NCI-H226 (cell line): ENCODE measurements around the gene TMEM151B.

Experiments
- DNase-seq: peaks from one replicate; pipeline ENCODE4 v3.0.0-alpha.2; 2015

Gene TMEM151B

DNA sequence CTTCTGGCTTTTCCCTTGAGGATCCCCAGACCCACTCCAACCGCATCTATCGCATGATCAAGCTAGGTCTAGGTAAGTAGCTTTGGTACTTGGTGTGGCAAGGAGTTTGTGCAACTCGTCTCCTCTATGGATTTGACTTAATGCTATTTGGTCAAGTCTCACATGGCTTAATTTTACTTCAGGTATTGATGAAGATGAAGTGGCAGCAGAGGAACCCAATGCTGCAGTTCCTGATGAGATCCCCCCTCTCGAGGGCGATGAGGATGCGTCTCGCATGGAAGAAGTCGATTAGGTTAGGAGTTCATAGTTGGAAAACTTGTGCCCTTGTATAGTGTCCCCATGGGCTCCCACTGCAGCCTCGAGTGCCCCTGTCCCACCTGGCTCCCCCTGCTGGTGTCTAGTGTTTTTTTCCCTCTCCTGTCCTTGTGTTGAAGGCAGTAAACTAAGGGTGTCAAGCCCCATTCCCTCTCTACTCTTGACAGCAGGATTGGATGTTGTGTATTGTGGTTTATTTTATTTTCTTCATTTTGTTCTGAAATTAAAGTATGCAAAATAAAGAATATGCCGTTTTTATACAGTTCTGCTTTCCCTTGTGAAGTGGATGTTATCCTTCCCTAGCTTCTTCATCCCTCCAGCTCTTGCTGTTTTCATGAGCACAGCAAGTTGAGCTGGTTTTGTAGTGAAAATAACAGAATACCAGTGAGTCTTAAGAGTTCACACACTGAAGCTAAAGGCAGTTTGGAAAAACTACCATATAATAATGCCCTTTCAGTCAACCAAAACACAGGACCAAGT is 16.7 kb upstream of the TMEM151B start:
- no peak for DNase-seq

DNA sequence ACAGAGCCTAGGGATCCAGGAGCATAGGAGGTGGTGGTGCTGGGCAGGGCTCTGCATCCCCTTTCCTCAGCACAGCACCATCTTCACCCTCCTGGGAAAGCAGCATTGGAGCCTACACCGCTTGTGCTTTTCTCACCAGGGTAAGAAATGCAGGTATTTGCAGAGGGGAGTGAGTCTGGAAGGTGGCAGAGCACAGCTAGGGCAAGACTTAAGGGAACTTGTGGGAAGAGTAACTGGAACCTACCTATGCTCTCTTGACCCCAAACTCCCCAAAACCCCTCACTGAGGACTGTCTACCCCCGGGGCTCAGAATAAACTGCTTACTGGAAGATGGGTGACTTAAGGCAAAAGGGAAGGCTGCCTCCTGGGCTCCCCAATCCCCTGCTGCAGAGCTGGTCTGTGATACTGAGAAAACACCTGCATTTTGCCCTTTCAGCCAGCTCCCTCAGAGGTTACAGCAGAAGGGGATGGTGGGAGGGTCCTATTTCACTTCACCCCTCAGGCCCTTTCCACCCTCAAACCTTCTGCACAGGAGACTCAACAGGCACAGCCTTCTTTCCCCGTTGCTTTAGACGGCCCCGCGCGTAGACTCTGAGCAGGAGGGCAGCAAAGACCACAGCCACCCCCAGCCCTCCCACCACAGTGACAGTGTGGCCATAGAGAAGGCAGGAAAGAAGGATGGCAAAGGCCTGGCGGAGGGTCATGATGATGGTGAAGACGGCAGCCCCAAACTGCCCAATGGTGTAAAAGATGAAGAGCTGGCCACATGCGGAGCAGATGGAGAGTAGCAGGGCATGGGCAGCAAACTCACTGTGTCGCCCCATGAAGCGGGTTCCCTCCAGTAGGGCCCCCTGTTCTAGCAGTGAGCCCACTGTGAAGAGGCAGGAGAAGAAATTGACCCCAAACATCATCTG is 15.8 kb upstream of the TMEM151B start:
- no peak for DNase-seq

DNA sequence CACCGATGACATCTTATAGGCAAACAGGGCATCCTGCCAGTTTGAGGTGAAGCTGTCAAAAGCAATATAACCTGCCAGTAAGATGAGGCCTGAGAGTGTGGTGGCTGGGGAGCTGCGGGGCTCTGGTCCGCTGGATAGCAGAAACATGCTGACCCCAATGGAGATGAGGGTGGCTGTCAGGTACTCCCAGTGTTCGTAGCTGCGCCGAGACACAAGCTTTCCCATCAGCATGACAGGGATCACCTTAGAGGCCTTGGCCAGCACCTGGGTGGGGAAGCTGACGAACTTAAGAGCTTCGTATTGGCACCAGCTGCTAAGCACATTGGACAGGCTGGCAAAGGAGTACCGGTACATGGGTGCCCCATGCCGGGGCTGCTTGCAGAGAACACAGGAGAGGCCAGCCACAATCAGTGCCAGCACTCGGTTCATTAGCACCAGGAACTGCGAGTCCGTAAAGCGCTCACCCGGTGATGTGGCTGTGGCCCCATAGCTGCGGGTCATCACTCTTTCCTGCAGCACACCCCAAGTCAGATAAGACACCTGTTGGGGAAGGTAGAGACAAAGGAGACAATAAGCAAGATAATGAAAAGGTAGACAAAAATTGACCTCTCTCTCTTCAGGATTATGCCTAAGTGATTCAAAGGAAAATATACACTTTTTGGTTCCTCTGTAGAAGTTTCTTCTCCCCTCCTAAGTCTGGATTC is 15.0 kb upstream of the TMEM151B start:
- no peak for DNase-seq

DNA sequence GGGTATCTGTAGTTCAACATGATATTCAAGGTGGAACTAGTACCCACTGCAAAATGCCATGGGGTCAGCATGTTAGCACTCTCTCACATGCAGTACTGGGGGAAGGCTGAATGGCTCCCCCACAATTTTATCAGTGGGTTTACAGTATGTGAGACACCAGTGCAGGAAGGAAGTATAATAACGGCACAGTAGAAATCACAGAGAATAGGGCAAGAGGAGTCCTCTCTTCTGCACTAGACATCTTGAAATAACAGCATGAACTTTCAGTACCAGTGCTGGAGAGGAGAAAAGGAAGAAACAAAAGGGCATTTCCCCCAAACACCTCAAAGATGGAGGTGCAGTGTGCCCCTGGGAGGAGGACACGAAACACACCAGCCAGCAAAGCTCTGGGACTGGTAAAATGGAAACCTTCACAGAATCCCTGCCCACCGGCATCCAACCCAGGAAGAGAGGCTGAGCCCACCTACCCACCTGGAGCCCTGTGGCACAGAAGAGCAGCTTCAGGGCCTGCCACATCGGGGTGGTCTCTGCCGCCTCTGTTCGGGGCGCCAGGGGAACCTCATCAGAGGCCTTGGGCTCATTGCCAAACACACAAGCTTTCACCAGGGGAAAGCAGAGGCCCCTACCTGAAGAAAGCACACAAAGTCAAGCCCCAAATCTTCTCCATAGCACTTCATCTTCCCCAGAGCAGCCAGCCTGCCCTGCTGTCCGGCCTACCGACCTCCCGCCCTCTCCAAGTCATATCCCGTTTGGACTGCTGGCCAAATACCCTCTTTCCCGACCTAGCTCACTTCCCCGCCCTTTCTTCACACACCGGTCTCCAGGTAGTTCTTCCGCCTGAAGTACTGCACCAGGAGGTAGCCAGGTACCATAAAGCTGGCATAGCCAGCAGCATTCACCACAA is 14.1 kb upstream of the TMEM151B start:
- no peak for DNase-seq

DNA sequence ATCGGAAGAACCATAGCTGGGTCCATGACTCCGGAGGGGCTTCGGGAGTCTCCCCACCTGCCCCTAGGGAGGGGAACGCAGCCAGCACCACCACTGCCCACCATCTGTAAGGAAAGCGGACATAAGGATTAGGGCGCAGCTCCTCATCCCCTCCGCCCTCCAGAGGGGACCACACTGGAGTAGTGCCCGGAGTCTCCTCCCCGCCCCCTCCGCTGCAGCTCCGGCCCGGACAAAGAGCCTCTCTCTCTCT is 13.6 kb upstream of the TMEM151B start:
- DNase-seq = no peak

DNA sequence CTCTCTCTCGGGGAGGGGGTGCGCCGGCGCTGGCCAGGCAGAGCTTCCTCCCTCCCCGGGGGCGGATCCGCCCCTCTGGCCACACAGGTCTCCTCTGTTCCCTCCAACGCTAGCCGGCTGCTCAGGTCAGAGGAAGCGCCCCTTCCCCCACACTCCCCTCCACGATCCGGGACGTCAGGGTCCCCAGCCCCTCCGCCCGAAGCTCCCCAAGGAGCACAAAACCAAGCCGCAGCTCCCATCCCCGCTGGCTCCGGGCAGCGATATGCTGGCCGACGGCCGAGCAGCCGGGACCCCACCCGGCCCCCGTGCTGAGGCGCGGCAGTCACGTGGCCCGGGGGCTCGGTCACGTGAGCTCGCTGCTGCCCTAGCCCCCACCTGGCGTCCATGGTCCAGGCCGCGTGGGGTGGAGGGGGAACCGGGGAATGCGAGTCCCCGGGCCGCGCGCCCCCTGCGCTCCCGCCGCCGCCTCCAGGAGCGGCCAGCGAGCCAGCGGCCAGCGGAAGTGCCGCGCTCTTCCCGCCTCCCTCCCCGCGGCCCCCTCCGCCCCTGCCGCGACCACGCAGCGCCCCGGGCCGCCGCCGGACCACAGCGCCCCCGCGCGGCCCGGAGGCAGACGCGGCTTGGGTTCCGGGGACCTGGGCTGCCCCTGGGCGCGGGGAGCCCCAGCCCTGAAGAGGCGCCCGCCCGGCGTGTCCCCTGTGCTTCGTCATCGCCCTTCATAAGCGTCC is 13.1 kb upstream of the TMEM151B start, which contains the start of gene SLC35B2:
Gene SLC35B2, minus strand, starts transcription at position 504 of the 728 bp plus-strand sequence. Its CDS starts 118 bp downstream, at position 386.
- DNase-seq = peak; percentile 81

DNA sequence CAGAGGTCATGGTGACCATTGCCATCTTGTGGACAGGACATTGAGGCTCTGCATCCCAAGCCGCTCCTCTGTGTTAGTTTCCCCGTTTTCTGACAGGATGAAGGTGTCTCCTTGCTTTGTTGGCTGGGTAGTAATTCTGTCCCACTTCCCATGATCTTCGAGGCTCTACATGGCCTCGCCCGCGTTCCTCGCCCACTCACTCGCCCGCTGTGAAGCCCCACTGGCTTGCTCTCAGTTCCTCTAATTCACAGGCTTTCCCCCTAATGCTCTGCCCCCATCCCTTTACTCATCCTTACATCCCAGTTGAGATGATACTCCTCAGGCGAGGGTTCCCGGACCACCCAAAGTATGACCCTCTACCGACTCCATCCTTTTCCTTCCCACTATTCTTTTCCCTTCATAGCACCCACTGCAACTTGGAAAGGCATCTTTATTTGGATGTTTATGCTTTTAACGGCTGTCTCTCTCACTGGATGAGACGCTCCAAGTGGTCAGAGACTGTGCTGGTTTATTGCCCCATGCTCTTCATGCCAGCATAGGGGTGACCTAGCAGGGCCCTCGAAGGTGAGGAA is 12.4 kb upstream of the TMEM151B start:
- no peak for DNase-seq

DNA sequence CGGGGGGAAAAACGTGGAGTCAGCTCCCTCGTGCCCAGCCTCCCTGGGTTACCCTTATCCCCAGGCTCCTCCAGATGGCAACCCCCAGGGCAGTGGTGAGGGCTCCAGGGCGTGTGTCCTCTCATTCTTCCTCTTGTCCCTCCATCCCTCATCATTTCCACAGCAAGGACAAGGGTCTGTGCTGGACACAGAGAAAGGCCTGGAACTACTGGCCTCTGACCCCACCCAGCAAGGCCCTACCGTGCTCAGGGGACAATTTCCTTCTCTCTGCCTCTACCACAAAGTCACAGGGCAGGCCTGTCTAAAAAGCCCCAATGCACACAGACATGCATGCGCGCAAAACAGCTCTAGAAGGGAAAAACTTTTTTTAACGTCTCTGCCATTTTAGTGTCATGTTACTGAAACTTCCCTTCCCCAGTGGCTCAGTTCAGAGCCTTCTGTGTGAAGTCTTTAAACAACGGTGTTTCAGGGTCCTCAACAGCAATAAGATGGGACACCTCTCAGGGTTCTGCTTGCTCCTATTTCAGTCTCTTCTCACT is 11.9 kb upstream of the TMEM151B start:
- DNase-seq = no peak

DNA sequence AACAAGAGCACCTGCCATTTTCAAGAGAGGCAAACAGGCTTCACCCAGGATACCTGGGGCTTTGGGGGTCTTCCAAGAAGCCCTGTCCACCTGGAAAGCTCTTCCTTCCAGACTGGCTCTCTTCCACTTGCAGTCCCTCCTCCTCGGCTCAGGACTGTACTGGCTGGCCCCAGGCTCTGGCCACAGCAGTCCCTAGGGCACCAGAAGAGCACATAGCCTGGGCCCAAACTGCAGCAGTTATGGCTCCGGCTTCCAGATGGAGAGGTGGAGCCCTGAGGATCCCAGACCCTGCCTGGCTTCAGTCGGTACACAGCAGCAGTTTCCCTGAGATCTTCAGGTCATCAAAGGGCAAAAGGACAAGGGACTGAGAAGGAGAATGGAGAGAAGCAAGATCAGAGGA is 11.3 kb upstream of the TMEM151B start:
- no peak for DNase-seq

DNA sequence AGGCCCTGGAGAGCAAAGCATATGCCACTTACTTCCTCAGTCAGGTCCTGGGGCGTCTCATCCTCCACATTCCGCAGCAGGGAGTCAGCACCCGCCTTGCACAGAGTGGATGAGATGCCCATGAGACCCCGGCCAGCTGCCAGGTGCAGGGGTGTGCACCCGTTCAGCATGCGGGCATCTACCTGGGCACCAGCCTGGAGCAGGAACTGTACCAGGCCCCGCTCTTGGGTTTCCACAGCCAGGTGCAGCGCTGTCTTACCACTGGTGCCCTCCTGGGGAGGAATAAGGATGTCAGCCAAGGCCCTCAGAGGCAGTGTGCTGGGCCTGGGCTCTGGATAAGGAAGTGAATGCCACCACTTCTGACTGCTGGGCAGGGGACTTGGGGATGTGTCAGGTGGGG is 10.2 kb upstream of the TMEM151B start:
- DNase-seq = no peak

DNA sequence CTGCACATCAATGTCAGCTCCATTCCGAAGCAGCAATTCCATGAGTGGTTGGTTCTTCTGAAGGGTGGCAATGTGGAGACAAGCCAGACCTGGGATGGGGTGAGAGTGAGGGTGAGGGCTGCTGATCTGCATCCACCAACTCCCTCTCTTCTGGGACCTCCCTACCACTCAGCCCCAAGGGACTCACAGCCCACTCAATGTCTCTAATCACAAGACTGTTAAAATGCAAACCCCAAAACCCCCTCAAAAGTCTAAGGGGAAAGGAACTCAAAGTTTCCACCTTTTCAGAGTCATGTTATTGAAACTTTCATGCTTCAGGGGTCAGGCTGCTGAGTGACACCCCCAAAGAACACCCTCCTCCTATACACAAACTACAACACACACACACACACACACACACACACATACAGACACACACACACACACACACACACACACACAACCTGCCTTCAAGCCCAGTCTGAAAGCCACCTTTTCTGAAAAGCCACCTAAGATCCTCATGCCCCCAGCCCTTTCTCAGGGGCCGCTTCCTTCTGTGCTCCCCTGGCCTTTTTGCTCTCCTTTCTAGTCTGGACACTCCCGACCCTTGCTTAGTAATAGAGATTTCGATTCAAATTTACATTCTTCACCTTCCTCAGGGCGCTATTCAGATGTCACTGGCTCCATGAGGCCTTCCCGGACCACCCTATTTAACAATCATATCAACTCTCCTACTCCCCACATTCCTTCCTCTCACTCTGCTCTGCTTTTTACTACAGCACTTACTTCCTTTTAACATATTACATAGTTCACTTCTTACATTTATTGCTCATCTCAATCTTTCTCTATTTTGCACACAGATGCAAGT is 9.6 kb upstream of the TMEM151B start:
- DNase-seq = no peak

DNA sequence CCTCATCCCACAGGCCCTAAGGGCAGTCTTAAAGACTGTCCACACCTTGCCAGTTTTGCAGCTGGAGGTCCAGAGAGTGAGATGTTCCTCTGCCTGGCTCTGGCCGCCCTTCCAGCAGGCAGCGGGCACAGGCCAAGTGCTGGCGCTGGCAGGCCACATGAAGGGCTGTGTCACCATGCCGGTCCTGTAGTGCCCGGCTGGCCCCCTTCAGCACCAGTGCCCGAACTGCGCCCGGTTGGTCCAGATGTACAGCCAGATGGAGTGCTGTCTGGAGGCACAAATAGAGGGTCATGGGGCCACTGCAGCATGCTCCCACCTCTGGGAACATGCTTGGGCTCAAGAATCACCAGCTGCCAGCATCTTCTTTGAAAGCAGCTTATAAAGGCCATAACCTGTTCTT is 8.7 kb upstream of the TMEM151B start:
- DNase-seq = no peak

DNA sequence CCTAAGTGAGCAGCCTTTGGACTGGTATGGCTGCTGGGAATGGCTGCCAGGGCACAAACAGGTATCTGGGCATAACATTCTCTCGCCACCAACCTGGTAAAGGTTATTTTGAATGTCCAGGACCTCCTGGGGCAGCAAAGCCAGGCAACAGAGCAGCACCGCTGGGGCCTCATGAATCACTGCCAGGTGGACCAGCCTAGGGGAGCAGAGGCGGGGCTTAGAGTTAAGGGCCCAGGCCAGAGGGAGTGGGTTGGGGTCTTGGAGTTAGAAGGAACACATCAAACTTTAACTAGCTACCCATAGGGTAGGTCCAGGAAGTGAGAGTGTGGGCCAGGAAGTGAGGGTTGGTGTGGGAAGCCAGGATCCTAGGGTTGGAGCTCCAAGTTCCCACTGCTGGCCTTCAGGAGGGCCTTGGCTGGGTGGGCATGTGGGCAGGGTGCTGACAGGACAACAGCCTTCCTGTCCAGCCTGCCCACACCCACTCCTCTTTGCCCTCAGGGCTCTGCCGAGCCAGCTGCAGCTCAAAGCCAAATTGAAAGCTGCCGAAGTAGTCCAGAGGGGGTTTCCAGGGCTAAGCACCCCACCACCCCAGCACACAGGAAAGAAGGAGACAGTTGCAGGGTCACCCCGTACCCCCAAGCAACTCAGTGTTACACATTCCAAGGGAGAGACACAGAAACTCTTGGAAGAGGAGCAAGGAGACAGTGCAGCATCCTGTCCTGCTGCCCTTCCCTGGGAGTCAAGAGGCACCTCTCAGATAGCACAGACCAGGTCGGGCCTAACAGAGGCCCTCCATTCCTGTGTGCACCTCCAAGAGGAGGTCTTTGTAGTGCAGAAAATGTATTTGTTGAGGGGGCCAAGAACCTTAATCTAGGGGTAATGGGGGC is 7.5 kb upstream of the TMEM151B start:
- DNase-seq = no peak

DNA sequence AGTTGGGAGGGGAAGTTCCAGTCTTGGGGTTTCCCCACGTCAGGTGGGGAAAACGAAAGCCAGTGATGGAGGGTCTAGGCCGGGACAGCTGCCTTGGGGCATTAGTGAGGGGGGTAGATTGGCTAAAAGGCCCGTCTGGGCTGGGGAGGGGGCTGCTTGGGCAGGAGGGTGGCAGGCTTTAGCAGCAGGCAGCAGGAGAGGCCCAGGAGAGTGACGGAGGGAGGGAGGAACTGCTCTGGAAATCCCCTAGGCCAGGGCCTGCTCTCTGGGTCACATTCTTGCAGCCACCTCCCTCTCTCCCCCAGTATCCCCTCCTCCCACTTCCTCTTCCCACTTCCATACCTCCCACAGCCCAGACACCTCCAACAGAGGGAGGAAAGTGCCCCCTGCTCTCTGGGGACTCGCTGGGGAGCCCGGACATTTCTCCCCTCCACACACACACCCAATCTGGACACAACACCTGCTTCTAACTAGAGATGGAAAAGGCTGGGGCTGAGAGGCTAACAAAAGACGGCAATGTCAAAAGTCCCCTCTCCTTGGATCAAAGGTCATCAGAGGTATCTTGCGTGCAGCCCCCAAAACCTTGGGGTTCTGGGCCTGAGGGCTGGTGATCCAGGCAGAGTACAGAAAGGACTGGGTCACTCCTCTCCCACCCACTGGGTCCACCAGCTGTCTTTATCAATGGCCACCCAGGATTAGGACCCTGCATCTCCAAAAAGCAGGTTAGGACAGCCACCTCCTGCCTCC is 6.7 kb upstream of the TMEM151B start:
- DNase-seq = peak; percentile 56

DNA sequence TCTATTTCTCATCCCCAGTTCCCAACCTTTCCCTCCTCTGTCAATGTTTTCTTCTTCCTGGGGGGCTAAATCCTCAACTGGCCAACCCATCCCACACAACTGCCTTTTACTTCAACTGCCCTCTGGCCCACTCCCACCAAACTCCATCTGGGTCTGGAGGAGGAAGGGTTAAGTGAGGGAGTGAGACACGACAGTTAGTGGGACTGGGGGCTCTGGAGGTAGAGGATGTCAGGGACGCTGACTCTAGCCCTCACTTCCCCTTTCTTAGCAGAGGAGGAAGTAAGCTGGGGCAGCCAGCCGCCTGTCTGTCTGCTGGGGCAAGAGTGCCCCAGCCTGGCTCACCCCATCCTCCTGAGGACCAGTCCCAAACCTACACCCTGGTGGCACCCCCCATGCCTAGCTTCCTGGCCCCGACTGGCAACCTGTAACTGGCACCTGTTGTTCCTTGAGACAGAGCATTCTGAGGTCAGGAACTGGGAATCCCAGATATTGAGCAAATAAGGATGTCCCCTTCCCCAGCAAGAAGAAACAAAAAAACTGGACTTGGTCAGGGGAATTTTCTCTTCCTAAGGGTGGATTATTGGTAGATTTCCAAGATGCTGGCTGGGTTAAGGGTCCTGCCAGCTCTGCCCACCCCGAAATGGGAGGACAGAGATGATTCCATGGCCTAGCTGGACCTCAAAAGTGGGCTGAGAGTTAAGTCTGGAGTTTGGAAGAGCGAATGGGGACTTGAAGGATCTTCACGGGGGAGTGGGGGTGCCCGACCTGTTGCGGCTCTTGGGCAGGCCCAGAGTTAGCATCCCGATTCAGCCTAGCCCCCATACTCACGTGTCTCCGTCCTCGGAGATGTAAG is 5.9 kb upstream of the TMEM151B start:
- DNase-seq = no peak

DNA sequence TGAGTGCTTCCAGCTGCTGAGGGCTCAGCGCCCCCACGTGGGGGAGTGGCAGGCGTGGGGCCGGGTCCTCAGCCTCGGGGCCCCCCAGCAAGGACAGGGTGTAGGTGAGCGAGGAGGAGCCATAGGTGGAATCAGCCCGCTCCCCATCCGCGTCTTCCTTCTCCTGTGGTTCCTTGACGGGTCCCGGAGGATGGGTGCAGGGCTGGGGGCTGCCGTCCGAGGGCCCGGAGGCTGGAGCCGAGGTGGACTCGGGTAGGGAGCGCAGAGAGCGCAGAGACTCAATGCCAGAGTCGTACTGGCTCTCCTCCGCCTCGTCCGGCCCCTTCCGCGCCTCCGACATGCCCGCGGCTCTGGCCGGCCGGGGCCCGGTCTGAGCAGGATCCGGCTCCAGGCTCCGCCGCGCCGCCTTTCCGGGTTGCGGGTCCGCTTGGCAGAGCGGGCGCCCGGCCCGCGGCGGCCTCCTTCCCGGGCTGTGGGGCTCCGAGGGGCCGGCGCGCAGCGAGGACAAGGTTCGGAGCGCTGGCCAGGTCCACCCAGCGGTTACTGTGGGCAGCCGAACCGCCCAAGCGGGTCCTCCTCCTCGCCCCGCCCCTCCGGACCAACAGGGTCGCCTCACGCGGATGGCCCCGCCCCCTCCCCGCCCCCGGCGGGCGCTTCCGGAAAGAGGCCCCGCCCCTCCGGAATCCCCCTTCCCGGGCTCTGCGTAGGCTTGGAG is 5.1 kb upstream of the TMEM151B start, which contains the start of gene NFKBIE:
Gene NFKBIE, minus strand, starts transcription at position 545 of the 715 bp plus-strand sequence. Its CDS starts 205 bp downstream, at position 340.
- DNase-seq = peak; percentile 86
